Thoracic aorta (tissue), 2 donors: ENCODE data around the gene GAK. TPM values are rescaled to one million over a fixed set of nuclear protein-coding genes. Genes with fewer than 3 reads are reported as not detected.
"Not testable (repeated sequence)": the region's sequence is repeated elsewhere in the genome, so short reads cannot be mapped to it uniquely, and the experiment has no call there.

ENCODE experiments used
- ATAC-seq: fragments of 150-250 bp; one replicate; pipeline ENCODE4 v1.8.0; 2017; ENCODE audit warnings: low read depth; ENCODE audit not compliant: insufficient number of reproducible peaks, low FRiP score
- DNase-seq: peaks from one replicate; pipeline ENCODE4 v3.0.0-alpha.2; 2020; ENCODE audit warnings: low spot score
- H3K27ac ChIP-seq, 2 donors: fragments of 200-600 bp; sonication (generic); 1 replicate in 1 of 2; 2 replicates in 1 of 2; pipeline ENCODE4 v1.5.1; 2016; ENCODE audit warnings: mild to moderate bottlenecking in 2 of 2, moderate library complexity in 2 of 2
- H3K27me3 ChIP-seq: fragments of 200-600 bp; sonication (generic); replicated peaks from 2 replicates; pipeline ENCODE4 v1.6.0; 2016; ENCODE audit warnings: mild to moderate bottlenecking; ENCODE audit not compliant: insufficient read depth
- H3K36me3 ChIP-seq: fragments of 200-600 bp; sonication (generic); one replicate; pipeline ENCODE4 v1.5.1; 2016
- H3K4me1 ChIP-seq, 2 donors: fragments of 200-600 bp; sonication (generic); 1 replicate in 1 of 2; 2 replicates in 1 of 2; pipeline versions ENCODE4 v1.5.1 to v1.6.0; 2016; ENCODE audit warnings: low read depth in 2 of 2, mild to moderate bottlenecking in 1 of 2; ENCODE audit not compliant: control insufficient read depth in 1 of 2
- H3K4me3 ChIP-seq: fragments of 200-600 bp; sonication (generic); 2 replicates; pipeline ENCODE4 v1.5.1; 2016; ENCODE audit warnings: mild to moderate bottlenecking
- H3K9me3 ChIP-seq: fragments of 200-600 bp; sonication (generic); 2 replicates; pipeline ENCODE4 v1.5.1; 2016
- total RNA-seq, 2 donors: library from RNA; depleted of rRNA; stranded (reverse); fragments of >200 nt; gene quantifications; one replicate each; pipeline versions ENCODE4 v1.1.0 to v1.2.3, GENCODE V29; 2016
- TF ChIP-seq, protein P1 (sequence below): fragments of 200-600 bp; sonication (generic); IDR thresholded peaks from one replicate; pipeline ENCODE4 v1.5.1; 2019; ENCODE audit warnings: antibody characterized with exemption

GAK gene
- total RNA-seq, 2 donors from 2014 or later = 111 to 170 TPM

DNA sequence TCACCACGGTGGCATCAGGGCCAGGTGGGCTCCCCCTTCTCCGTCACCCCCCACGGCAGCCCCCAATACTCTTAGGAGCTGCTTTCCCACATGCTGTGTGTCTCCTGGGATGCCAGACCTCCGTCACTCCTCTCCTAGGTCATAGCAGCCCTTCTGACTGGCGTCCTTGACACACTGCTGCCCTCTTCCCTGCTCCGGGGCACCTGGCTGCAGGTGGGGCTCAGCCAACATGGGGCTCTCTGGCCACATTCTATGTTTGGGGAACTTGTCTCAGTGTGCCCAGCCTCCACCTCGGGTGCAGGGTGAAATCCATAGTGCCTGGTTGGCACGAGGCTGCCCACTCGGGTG is 14.0 kb upstream of the GAK start:
- TF ChIP-seq, protein P1, sequence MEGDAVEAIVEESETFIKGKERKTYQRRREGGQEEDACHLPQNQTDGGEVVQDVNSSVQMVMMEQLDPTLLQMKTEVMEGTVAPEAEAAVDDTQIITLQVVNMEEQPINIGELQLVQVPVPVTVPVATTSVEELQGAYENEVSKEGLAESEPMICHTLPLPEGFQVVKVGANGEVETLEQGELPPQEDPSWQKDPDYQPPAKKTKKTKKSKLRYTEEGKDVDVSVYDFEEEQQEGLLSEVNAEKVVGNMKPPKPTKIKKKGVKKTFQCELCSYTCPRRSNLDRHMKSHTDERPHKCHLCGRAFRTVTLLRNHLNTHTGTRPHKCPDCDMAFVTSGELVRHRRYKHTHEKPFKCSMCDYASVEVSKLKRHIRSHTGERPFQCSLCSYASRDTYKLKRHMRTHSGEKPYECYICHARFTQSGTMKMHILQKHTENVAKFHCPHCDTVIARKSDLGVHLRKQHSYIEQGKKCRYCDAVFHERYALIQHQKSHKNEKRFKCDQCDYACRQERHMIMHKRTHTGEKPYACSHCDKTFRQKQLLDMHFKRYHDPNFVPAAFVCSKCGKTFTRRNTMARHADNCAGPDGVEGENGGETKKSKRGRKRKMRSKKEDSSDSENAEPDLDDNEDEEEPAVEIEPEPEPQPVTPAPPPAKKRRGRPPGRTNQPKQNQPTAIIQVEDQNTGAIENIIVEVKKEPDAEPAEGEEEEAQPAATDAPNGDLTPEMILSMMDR = no peak
- ATAC-seq (no peak), DNase-seq (no peak)
- Histone ChIP-seq H3K4me1 (no peaks in the 10 kb centered on the region), H3K9me3 (no peaks in the 10 kb centered on the region), H3K27ac (no peak overlapping the region), H3K36me3 (peaks cover 4% of the 10 kb centered on the region), H3K4me3 (no peak overlapping the region), H3K27me3 (no peaks in the 10 kb centered on the region)

DNA sequence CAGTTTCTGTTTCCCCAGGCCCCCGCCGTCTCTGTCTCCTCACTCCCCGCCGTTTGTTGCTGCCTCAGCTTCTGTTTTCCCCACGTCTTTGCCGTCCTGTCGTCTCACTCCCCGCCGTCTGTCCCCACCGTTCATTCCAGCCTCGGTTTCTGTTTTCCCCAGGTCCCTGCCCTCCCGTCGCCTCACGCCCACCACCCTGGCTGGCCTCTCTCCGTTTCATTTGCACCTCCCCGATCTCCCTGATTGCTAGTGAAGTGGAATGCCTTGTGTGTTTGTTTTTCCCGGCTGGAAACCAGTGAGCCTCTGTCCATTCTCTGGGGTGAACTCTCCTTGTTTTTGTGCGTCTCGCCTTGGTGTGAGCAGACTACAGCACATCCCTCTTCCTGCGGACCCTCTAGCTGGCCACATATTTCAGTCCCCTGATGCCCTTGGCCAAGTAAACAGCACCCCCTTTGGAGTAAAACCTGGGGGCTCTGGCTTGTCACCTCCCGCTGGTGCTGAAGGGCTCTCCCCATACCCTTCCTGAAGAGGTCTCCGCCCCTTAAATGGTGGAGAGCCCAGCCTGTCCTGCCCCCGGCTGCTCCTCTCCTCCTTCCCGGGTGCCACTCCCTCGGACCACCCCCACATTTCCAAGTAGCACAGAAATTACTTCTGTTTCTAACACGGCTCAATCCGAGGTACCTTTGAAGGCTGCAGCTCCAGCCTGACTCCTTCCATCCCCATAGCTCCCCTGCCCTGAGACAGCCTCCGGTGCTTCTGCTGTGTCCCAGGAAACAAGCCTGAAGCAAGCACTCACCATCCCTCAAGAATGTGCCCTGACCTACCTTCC is 13.4 kb upstream of the GAK start:
- no peaks in the 10 kb centered on the region for H3K4me1 ChIP-seq
- ATAC-seq (no peak), DNase-seq (no peak)
- no peaks in the 10 kb centered on the region for H3K27me3 ChIP-seq
- no peaks in the 10 kb centered on the region for H3K9me3 ChIP-seq
- H3K4me3 ChIP-seq = no peak overlapping the region
- H3K27ac ChIP-seq = no peak overlapping the region
- peaks cover 4% of the 10 kb centered on the region for H3K36me3 ChIP-seq
- TF ChIP-seq, protein P1 = no peak

DNA sequence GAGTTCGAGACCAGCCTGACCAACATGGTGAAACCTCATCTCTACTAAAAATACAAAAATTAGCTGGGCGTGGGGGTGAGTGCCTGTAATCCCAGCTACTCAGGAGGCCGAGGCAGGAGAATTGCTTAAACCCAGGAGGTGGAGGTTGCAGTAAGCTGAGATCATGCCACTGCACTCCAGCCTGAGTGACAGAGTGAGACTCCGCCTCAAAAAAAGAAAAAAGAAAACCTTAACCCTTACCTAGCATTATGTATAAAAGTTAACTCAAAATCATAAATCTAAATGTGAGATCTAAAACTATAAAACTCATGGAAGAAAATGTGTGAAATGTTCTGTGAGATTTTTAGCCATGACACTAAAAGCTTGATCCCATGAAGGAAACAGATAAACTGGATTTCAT is 7.4 kb upstream of the GAK start:
- H3K9me3 ChIP-seq, H3K27me3 ChIP-seq, H3K27ac ChIP-seq, DNase-seq, ATAC-seq, H3K4me1 ChIP-seq, H3K36me3 ChIP-seq, H3K4me3 ChIP-seq: not testable (repeated sequence)

DNA sequence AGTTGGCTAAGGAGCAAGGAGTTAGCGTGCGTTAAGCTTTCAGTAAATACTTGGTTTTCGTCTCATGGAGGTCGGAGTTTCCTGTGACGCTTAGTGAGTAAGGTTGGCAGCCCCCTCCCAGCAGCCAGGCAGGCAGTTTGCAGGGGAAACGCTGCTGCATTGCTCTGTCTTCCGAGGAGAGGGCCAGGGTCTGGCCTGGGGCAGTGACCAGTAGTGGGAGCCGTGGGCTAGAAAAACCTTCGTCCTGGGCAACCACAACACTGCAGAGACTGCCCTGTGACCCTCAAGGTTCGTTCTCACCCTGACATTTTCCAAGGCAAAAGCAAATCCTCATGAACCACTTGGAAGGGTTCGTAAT is 576 bp upstream of the GAK start:
- H3K9me3 ChIP-seq = no peaks in the 10 kb centered on the region
- H3K4me3 ChIP-seq = peak overlapping the region; percentile 99
- ATAC-seq = no peak
- H3K27me3 ChIP-seq = no peaks in the 10 kb centered on the region
- no peaks in the 10 kb centered on the region for H3K36me3 ChIP-seq
- peaks cover 20 to 27% of the 10 kb centered on the region in 2 donors for H3K4me1 ChIP-seq
- peak overlapping the region; percentile 79 to 89 for H3K27ac ChIP-seq
- TF ChIP-seq, protein P1 = peak; percentile 4
- no peak for DNase-seq

DNA sequence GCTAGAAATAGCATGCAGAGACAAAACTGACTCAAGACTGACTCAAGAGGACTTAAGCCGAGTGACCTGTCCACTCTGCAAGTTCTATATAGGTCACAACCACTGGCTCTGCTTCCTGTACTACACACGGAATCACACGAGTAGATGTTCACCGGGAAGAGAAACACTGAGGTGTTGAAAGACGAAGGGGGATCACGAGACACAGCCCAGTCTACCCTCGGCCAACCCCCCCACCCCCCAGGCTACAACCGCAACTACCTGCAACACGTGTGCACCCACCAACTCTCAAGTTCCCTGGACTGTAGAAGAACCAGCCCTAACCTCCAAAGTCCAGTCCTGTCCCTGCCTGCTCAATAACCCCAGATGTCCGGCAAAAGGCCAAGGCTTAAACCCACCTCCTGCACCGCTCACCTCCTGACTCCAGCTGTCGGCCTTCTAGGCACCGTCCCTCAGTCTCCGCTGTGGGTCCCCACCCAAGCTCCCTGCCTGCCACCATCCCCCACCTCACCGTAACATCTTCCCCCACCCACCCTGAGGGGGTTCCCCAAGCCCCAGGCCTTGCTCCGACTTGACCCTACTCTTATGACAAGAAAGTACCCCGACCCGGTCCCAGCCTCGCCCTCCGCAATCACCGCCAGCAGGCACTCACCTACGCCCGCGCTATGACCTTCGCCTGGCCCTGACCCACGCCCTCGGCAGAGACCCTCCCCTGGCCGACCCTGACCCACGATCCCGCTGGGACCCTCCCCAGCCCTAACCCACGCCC is 739 bp downstream of the GAK start:
- H3K4me1 ChIP-seq = peaks cover 20 to 28% of the 10 kb centered on the region in 2 donors
- H3K27me3 ChIP-seq = no peaks in the 10 kb centered on the region
- no peaks in the 10 kb centered on the region for H3K9me3 ChIP-seq
- no peak for DNase-seq
- no peaks in the 10 kb centered on the region for H3K36me3 ChIP-seq
- no peak for ATAC-seq
- H3K4me3 ChIP-seq = peak overlapping the region; percentile 99
- H3K27ac ChIP-seq = peak overlapping the region; percentile 77 to 89
- TF ChIP-seq, protein P1 = no peak
